Ishikawa (cell line): Measurements from ENCODE around the gene POMGNT2.

ENCODE experiments used
- CEBPB ChIP-seq: IDR thresholded peaks from 2 replicates; pipeline ENCODE4 v1.6.1; 2012
- CREB1 ChIP-seq: IDR thresholded peaks from 2 replicates; pipeline ENCODE4 v1.6.1; 2012; ENCODE audit warnings: low read depth
- EGR1 ChIP-seq: IDR thresholded peaks from 2 replicates; pipeline ENCODE4 v1.6.1; 2012
- EP300 ChIP-seq: IDR thresholded peaks from 2 replicates; pipeline ENCODE4 v1.6.1; 2012; ENCODE audit warnings: borderline replicate concordance
- FOXM1 ChIP-seq: IDR thresholded peaks from 2 replicates; pipeline ENCODE4 v1.6.1; 2012; ENCODE audit warnings: low read depth, borderline replicate concordance
- NFIC ChIP-seq: IDR thresholded peaks from 2 replicates; pipeline ENCODE4 v1.6.1; 2012
- RAD21 ChIP-seq: IDR thresholded peaks from 2 replicates; pipeline ENCODE4 v1.6.1; 2012; ENCODE audit warnings: low read depth
- TAF1 ChIP-seq: IDR thresholded peaks from 2 replicates; pipeline ENCODE4 v1.6.1; 2012; ENCODE audit warnings: low read depth, mild to moderate bottlenecking
- TCF12 ChIP-seq: IDR thresholded peaks from 2 replicates; pipeline ENCODE4 v1.6.1; 2012; ENCODE audit warnings: low read depth
- TEAD4 ChIP-seq: IDR thresholded peaks from 2 replicates; pipeline ENCODE4 v1.6.1; 2012
- YY1 ChIP-seq: IDR thresholded peaks from 2 replicates; pipeline ENCODE4 v1.6.1; 2012; ENCODE audit warnings: low read depth
- ZBTB7A ChIP-seq: IDR thresholded peaks from 2 replicates; pipeline ENCODE4 v1.6.1; 2012; ENCODE audit warnings: low read depth
- TF ChIP-seq, protein P1 (sequence below): IDR thresholded peaks from 2 replicates; pipeline ENCODE4 v1.6.1; 2012; ENCODE audit warnings: low read depth, mild to moderate bottlenecking
- TF ChIP-seq, protein P2 (sequence below): IDR thresholded peaks from 2 replicates; pipeline ENCODE4 v1.6.1; 2012
- TF ChIP-seq, protein P3 (sequence below): IDR thresholded peaks from 2 replicates; pipeline ENCODE4 v1.6.1; 2012

POMGNT2 gene

DNA sequence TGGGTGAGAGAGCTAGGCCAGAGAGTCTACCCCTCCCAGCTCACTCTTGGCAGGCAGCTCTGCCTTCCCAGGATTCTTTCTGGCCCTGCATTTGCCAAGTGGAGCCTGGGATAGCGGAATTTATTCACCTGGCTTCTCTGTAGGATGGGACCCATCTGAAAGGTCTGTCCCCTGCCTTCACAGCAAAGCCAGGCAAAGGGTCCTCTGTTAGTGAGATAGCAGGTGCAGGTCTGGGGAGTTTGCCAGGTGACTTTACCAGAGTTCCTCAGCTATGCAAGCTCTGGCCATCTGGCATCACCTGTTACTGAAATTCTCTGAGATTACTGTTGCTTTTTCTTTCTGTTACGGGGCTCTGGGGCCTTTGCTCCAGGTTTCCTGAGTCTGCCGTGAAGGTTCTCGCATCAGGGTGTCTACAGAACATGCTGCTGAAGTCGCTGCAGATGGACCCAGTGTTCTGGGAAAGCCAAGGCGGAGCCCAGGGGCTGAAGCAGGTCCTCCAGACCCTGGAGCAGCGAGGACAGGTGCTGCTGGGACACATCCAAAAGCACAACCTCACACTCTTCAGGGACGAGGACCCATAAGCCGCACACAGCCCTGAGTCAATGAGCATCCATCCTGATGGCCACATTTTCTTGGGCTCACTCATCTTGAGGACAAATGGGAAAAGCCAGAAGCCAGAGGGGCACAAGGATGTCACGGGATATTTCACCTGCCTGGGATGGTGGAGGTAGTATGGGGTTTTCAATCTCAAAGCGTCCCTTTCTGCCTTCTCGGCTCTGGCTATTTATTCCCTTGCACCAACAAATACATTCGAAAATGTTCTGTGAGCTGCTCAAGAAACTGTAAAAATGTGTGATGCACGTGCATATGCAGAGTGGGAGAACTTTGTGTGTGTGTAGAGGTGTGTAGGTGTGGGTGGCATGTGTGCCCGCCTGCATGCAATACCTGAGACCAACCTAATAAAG, 49.8 kb downstream of the POMGNT2 start:
- TF ChIP-seq EGR1 = no peak
- TF ChIP-seq, protein P1, sequence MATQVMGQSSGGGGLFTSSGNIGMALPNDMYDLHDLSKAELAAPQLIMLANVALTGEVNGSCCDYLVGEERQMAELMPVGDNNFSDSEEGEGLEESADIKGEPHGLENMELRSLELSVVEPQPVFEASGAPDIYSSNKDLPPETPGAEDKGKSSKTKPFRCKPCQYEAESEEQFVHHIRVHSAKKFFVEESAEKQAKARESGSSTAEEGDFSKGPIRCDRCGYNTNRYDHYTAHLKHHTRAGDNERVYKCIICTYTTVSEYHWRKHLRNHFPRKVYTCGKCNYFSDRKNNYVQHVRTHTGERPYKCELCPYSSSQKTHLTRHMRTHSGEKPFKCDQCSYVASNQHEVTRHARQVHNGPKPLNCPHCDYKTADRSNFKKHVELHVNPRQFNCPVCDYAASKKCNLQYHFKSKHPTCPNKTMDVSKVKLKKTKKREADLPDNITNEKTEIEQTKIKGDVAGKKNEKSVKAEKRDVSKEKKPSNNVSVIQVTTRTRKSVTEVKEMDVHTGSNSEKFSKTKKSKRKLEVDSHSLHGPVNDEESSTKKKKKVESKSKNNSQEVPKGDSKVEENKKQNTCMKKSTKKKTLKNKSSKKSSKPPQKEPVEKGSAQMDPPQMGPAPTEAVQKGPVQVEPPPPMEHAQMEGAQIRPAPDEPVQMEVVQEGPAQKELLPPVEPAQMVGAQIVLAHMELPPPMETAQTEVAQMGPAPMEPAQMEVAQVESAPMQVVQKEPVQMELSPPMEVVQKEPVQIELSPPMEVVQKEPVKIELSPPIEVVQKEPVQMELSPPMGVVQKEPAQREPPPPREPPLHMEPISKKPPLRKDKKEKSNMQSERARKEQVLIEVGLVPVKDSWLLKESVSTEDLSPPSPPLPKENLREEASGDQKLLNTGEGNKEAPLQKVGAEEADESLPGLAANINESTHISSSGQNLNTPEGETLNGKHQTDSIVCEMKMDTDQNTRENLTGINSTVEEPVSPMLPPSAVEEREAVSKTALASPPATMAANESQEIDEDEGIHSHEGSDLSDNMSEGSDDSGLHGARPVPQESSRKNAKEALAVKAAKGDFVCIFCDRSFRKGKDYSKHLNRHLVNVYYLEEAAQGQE = no peak
- TF ChIP-seq TEAD4 = no peak
- TF ChIP-seq YY1 = no peak
- TF ChIP-seq, protein P2, sequence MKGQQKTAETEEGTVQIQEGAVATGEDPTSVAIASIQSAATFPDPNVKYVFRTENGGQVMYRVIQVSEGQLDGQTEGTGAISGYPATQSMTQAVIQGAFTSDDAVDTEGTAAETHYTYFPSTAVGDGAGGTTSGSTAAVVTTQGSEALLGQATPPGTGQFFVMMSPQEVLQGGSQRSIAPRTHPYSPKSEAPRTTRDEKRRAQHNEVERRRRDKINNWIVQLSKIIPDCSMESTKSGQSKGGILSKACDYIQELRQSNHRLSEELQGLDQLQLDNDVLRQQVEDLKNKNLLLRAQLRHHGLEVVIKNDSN = no peak
- TF ChIP-seq CREB1 = no peak
- TF ChIP-seq TAF1 = no peak
- TF ChIP-seq, protein P3, sequence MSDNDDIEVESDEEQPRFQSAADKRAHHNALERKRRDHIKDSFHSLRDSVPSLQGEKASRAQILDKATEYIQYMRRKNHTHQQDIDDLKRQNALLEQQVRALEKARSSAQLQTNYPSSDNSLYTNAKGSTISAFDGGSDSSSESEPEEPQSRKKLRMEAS = no peak
- TF ChIP-seq EP300 = no peak
- no peak for TF ChIP-seq RAD21
- no peak for TF ChIP-seq ZBTB7A
- TF ChIP-seq CEBPB = no peak
- TF ChIP-seq FOXM1 = no peak
- TF ChIP-seq TCF12 = no peak

DNA sequence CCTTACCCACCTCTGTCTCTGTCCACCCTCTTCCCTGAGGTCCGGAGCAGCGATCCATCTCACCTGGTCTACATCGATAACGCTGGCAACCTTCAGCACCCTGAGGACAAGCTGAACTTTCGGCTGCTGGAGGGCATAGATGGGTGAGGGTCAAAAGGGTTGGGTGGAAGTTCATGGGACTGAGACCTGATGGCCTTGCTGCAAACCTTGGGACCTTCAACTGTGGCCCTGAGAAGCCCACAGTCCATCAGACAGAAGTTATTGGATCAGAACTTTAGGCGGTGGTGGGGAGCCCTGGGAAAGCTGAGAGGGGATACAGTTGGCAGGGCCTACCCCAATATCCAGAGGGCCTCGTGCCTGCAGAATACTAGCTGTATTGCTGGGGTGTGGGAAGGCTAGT, 50.5 kb downstream of the POMGNT2 start:
- TF ChIP-seq TCF12 = no peak
- no peak for TF ChIP-seq YY1

DNA sequence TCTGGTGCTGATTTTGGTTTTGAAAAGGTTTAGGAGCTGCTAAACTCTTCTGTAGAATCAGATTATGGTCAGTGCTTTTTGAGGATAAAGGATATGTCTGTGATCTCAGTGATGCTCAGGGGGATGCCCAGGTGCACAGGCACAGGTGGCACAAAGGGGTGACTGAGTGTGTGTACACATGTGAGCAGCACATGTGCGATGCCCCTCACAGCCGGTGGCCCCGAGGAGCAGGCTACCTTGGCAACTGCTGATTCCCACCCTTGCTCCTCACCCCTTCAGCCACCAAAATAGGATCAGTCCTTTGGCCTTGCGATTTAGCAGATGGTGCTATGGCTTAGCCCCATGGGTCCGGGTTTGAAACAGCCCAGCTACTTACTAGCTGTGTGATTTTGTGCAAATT, 51.1 kb downstream of the POMGNT2 start:
- TF ChIP-seq, protein P2 = no peak
- TF ChIP-seq CEBPB (no peak), ZBTB7A (no peak), RAD21 (no peak), EP300 (no peak), FOXM1 (no peak), NFIC (no peak), YY1 (no peak)
- TF ChIP-seq, protein P3 = no peak

DNA sequence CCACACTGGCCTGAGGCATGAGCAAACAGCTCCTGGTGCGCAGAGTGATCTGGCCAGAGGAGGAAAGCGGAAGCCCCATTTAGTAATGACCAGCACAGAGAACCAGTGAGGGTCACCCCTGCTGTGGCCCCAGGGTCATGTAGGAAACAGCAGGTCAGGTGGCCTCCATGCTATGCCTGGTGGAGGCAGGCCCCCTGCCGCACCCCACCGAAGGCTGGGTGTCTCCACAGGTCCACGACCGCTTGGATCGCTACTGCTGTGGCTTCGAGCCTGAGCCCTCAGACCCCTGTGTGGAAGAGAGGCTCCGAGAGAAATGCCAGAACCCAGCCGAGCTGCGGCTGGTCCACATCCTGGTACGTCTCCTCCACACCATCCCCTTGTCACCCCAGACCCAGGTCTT, 52.6 kb downstream of the POMGNT2 start:
- TF ChIP-seq TAF1 = no peak
- no peak for TF ChIP-seq CREB1
- TF ChIP-seq FOXM1 = no peak
- TF ChIP-seq, protein P3 = no peak
- TF ChIP-seq, protein P2 = no peak
- TF ChIP-seq, protein P1 = no peak
- TF ChIP-seq EP300 = no peak
- TF ChIP-seq ZBTB7A = no peak
- no peak for TF ChIP-seq TCF12
- no peak for TF ChIP-seq TEAD4
- no peak for TF ChIP-seq EGR1
- TF ChIP-seq CEBPB = no peak
- no peak for TF ChIP-seq RAD21
- TF ChIP-seq NFIC = no peak
- TF ChIP-seq YY1 = no peak

DNA sequence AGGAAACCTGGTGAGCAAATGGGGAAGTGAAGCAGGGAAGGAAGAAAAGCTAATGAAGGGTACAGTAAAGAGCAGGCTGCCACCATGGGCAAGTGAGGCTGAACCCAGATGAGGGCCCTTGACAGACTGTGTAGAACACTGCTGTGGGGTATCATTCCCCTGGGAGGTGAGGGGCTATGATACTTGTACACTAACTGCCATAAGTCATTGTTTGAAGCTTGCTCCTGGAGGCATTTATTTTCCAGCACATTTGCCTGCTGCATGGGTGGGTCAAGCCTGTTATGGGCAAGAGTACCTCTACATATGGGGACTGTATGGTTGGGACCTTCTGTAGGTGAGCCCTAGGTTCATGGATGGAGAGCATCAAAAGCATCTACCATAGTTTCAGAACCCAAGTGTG, 57.4 kb downstream of the POMGNT2 start:
- TF ChIP-seq TEAD4 (no peak), TAF1 (no peak), YY1 (no peak), CEBPB (no peak), RAD21 (no peak), NFIC (no peak), CREB1 (no peak), EP300 (no peak), ZBTB7A (no peak), TCF12 (no peak), FOXM1 (no peak), EGR1 (no peak)
- TF ChIP-seq, protein P1 = no peak
- TF ChIP-seq, protein P2 = no peak
- TF ChIP-seq, protein P3 = no peak
